ENCODE data around the gene TRAK1.

DNA sequence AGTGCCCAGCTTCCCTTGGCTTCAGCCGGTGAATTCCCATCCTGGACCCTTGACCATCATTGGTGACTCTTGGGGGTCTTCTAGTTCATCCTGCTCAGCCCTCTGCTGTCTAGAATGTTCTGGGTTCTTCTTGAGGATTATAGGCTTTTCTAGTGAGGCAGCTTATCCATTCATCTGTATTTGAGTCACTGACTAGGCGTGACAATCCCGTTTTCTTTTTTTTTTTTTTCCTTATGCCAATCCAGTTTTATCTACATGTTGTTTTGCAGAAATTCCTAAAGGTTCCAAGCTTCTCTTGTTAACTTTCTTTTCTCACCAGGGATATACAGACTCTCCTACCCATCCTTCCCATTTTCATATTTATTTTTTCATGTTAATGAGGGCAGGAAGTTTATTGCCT is 6.6 kb upstream of the TRAK1 start:
- TF ChIP-seq, protein P1, sequence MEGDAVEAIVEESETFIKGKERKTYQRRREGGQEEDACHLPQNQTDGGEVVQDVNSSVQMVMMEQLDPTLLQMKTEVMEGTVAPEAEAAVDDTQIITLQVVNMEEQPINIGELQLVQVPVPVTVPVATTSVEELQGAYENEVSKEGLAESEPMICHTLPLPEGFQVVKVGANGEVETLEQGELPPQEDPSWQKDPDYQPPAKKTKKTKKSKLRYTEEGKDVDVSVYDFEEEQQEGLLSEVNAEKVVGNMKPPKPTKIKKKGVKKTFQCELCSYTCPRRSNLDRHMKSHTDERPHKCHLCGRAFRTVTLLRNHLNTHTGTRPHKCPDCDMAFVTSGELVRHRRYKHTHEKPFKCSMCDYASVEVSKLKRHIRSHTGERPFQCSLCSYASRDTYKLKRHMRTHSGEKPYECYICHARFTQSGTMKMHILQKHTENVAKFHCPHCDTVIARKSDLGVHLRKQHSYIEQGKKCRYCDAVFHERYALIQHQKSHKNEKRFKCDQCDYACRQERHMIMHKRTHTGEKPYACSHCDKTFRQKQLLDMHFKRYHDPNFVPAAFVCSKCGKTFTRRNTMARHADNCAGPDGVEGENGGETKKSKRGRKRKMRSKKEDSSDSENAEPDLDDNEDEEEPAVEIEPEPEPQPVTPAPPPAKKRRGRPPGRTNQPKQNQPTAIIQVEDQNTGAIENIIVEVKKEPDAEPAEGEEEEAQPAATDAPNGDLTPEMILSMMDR (IDR thresholded peaks at IDR 0.05; ENCODE audit: low read depth, low read length) = no peak
- TF ChIP-seq EZH2phosphoT487 (IDR thresholded peaks at IDR 0.05; ENCODE audit: low read depth) = no peak

All from OCI-LY3 (cell line).